Nephron (organoid): ENCODE results near the gene ZFP64.
"Not testable (repeated sequence)": the region's sequence is repeated elsewhere in the genome, so short reads cannot be mapped to it uniquely, and the experiment has no call there.

ENCODE experiments used
- H3K27ac Mint-ChIP-seq, 3 experiments: 2 replicates each; pipeline ENCODE4 v1.8.0; 2020; ENCODE audit warnings: mixed read lengths in 3 of 3, mild to moderate bottlenecking in 2 of 3, moderate library complexity in 1 of 3
- H3K27me3 Mint-ChIP-seq: 2 replicates; pipeline ENCODE4 v1.8.0; 2021; ENCODE audit warnings: low read depth, mild to moderate bottlenecking, moderate library complexity, mixed read lengths
- H3K36me3 Mint-ChIP-seq: 2 replicates; pipeline ENCODE4 v1.8.0; 2020; ENCODE audit warnings: low read depth, mixed read lengths
- H3K4me1 Mint-ChIP-seq: 2 replicates; pipeline ENCODE4 v1.8.0; 2020; ENCODE audit warnings: mixed read lengths
- H3K4me3 Mint-ChIP-seq, 3 experiments: 2 replicates each; pipeline ENCODE4 v1.8.0; 2020; ENCODE audit warnings: mild to moderate bottlenecking in 3 of 3, mixed read lengths in 3 of 3, moderate library complexity in 2 of 3
- H3K9me3 Mint-ChIP-seq: 2 replicates; pipeline ENCODE4 v1.8.0; 2020; ENCODE audit warnings: mixed read lengths
- CTCF ChIP-seq, 3 experiments: fragments of 200-600 bp; sonication (generic); IDR thresholded peaks; one replicate each; pipeline ENCODE4 v1.5.0; 2021; ENCODE audit warnings: antibody characterized with exemption in 3 of 3; ENCODE audit not compliant: unreplicated experiment in 3 of 3

ZFP64 gene

GRCh38 chr20:52143277-52143676 is 48.3 kb downstream of the ZFP64 start:
- Mint-ChIP-seq H3K36me3 (peaks cover 30% of the 10 kb centered on the region), H3K9me3 (peaks cover 15% of the 10 kb centered on the region), H3K27ac (no peak overlapping the region), H3K4me3 (no peak overlapping the region), H3K27me3 (no peaks in the 10 kb centered on the region), H3K4me1 (no peaks in the 10 kb centered on the region)
- TF ChIP-seq CTCF (IDR thresholded peaks at IDR 0.05; ENCODE audit: unreplicated experiment in 3 of 3), result no peak

GRCh38 chr20:52142757-52143156 is 48.8 kb downstream of the ZFP64 start:
- Mint-ChIP-seq H3K9me3 (peaks cover 15% of the 10 kb centered on the region), H3K27me3 (no peaks in the 10 kb centered on the region), H3K4me3 (no peak overlapping the region), H3K4me1 (no peaks in the 10 kb centered on the region), H3K27ac (no peak overlapping the region), H3K36me3 (peaks cover 25% of the 10 kb centered on the region)
- no peak for TF ChIP-seq CTCF (IDR thresholded peaks at IDR 0.05; ENCODE audit: unreplicated experiment in 3 of 3)

- no peak for TF ChIP-seq CTCF (IDR thresholded peaks at IDR 0.05; ENCODE audit: unreplicated experiment in 3 of 3)
- H3K36me3 Mint-ChIP-seq, result peaks cover 30% of the 10 kb centered on the region
- no peak overlapping the region for H3K4me3 Mint-ChIP-seq
- no peaks in the 10 kb centered on the region for H3K4me1 Mint-ChIP-seq
- no peak overlapping the region for H3K27ac Mint-ChIP-seq
- peaks cover 18% of the 10 kb centered on the region for H3K9me3 Mint-ChIP-seq
- no peaks in the 10 kb centered on the region for H3K27me3 Mint-ChIP-seq
These were observed 51.6 kb downstream of the ZFP64 start for GRCh38 chr20:52139986-52140385.

GRCh38 chr20:52137850-52138249 is 53.7 kb downstream of the ZFP64 start:
- Mint-ChIP-seq H3K27me3 (no peaks in the 10 kb centered on the region), H3K4me3 (no peak overlapping the region), H3K36me3 (peaks cover 30% of the 10 kb centered on the region), H3K9me3 (peaks cover 23% of the 10 kb centered on the region), H3K4me1 (no peaks in the 10 kb centered on the region), H3K27ac (no peak overlapping the region)
- TF ChIP-seq CTCF (IDR thresholded peaks at IDR 0.05; ENCODE audit: unreplicated experiment in 3 of 3), result no peak

GRCh38 chr20:52133714-52134113 is 57.9 kb downstream of the ZFP64 start:
- H3K27ac Mint-ChIP-seq, H3K4me1 Mint-ChIP-seq, H3K4me3 Mint-ChIP-seq, H3K27me3 Mint-ChIP-seq: not testable (repeated sequence)
- H3K9me3 Mint-ChIP-seq, result peaks cover 24% of the 10 kb centered on the region
- peaks cover 13% of the 10 kb centered on the region for H3K36me3 Mint-ChIP-seq

GRCh38 chr20:52132337-52132736 is 59.2 kb downstream of the ZFP64 start:
- Mint-ChIP-seq H3K27me3 (no peaks in the 10 kb centered on the region), H3K36me3 (peaks cover 7% of the 10 kb centered on the region), H3K27ac (no peak overlapping the region), H3K9me3 (peaks cover 21% of the 10 kb centered on the region), H3K4me1 (no peaks in the 10 kb centered on the region), H3K4me3 (no peak overlapping the region)
- TF ChIP-seq CTCF (IDR thresholded peaks at IDR 0.05; ENCODE audit: unreplicated experiment in 3 of 3), result no peak
